ENCODE data around the gene TRIM77.
"Not testable (repeated sequence)": the region's sequence is repeated elsewhere in the genome, so short reads cannot be mapped to it uniquely, and the experiment has no call there.

TRIM77 gene

GRCh38 chr11:89709999-89710398 is at the start of gene TRIM77:
TSS of gene TRIM77 (plus strand) at chr11:89710299. CDS start at chr11:89710299, 0 bp downstream.
- not testable (repeated sequence) for DNase-seq

GRCh38 chr11:89667001-89667400 is 43.1 kb upstream of the TRIM77 start:
- no peak for DNase-seq

GRCh38 chr11:89668158-89668557 is 41.9 kb upstream of the TRIM77 start:
- not testable (repeated sequence) for DNase-seq

- not testable (repeated sequence) for DNase-seq
Observed at GRCh38 chr11:89669586-89669985, 40.5 kb upstream of the TRIM77 start.

GRCh38 chr11:89669993-89670669 is 40.0 kb upstream of the TRIM77 start:
- not testable (repeated sequence) for DNase-seq

- not testable (repeated sequence) for DNase-seq
Observed at GRCh38 chr11:89672547-89672946, 37.6 kb upstream of the TRIM77 start.

- not testable (repeated sequence) for DNase-seq
Observed at GRCh38 chr11:89673380-89673779, 36.7 kb upstream of the TRIM77 start.

GRCh38 chr11:89675383-89675782 is 34.7 kb upstream of the TRIM77 start:
- not testable (repeated sequence) for DNase-seq

GRCh38 chr11:89675948-89676347 is 34.2 kb upstream of the TRIM77 start:
- DNase-seq = not testable (repeated sequence)

- not testable (repeated sequence) for DNase-seq
Observed at GRCh38 chr11:89707080-89707479, 3.0 kb upstream of the TRIM77 start.

- DNase-seq = not testable (repeated sequence)
Observed at GRCh38 chr11:89724866-89725498, 14.9 kb downstream of the TRIM77 start.

GRCh38 chr11:89730215-89730614 is 20.1 kb downstream of the TRIM77 start:
- not testable (repeated sequence) for DNase-seq

GRCh38 chr11:89736566-89736965 is 26.5 kb downstream of the TRIM77 start:
- no peak for DNase-seq

GRCh38 chr11:89737116-89737515 is 27.0 kb downstream of the TRIM77 start:
- no peak for DNase-seq

GRCh38 chr11:89741406-89741805 is 31.3 kb downstream of the TRIM77 start:
- not testable (repeated sequence) for DNase-seq

GRCh38 chr11:89744158-89744557 is 34.1 kb downstream of the TRIM77 start:
- DNase-seq = not testable (repeated sequence)

- not testable (repeated sequence) for DNase-seq
Observed at GRCh38 chr11:89750822-89751221, 40.7 kb downstream of the TRIM77 start.

Data from NCI-H1417 treated with DMSO at 0.1 percent for 48 hours (cell line).